ENCODE data around the gene DLGAP3. TPM values are rescaled to one million over a fixed set of nuclear protein-coding genes. Genes with fewer than 3 reads are reported as not detected.

The DLGAP3 gene
- total and polyA plus RNA-seq, 4 donors: 0.10 to 0.89 (median 0.22) TPM

GRCh38 chr1:34884961-34885360, 44.5 kb downstream of the DLGAP3 start:
- no peak overlapping the region for H3K27ac ChIP-seq (ENCODE audit: low read depth in 1 of 2, low read length in 1 of 2)
- H3K4me1 ChIP-seq (ENCODE audit: control insufficient read depth in 5 of 5, insufficient read depth in 5 of 5, low read length in 5 of 5): peaks cover 0 to 4% (median 0%) of the 10 kb centered on the region in 5 donors
- no peak for ATAC-seq (ENCODE audit: insufficient read depth, low FRiP score)
- H3K27me3 ChIP-seq (ENCODE audit: control insufficient read depth in 3 of 3, insufficient read depth in 3 of 3, low read length in 2 of 3): peaks cover 0 to 48% (median 22%) of the 10 kb centered on the region in 3 donors
- H3K9me3 ChIP-seq (ENCODE audit: control insufficient read depth in 4 of 4, insufficient read depth in 3 of 4, low read length in 3 of 4): peaks cover 0 to 4% (median 0%) of the 10 kb centered on the region in 4 donors
- no peaks in the 10 kb centered on the region for H3K36me3 ChIP-seq (ENCODE audit: control insufficient read depth in 4 of 4, insufficient read depth in 4 of 4, low read length in 4 of 4)
- DNase-seq: no peak
- no peak overlapping the region for H3K9ac ChIP-seq (ENCODE audit: insufficient read depth in 1 of 2, low read length in 2 of 2)
- no peak for TF ChIP-seq CTCF (IDR thresholded peaks at IDR 0.05; ENCODE audit: control extremely low read depth, extremely low read depth)
- H3K4me3 ChIP-seq: no peak overlapping the region
- WGBS, 2 donors: 21 to 23% methylated on average over 16 to 19 of the region's 19 CpGs

- Histone ChIP-seq H3K27me3 (ENCODE audit: control insufficient read depth in 3 of 3, insufficient read depth in 3 of 3, low read length in 2 of 3) (peaks cover 0 to 49% (median 20%) of the 10 kb centered on the region in 3 donors), H3K36me3 (ENCODE audit: control insufficient read depth in 4 of 4, insufficient read depth in 4 of 4, low read length in 4 of 4) (no peaks in the 10 kb centered on the region), H3K27ac (ENCODE audit: low read depth in 1 of 2, low read length in 1 of 2) (no peak overlapping the region), H3K4me1 (ENCODE audit: control insufficient read depth in 5 of 5, insufficient read depth in 5 of 5, low read length in 5 of 5) (peaks cover 0 to 4% (median 0%) of the 10 kb centered on the region in 5 donors), H3K9me3 (ENCODE audit: control insufficient read depth in 4 of 4, insufficient read depth in 3 of 4, low read length in 3 of 4) (peaks cover 0 to 4% (median 0%) of the 10 kb centered on the region in 4 donors), H3K4me3 (no peak overlapping the region), H3K9ac (ENCODE audit: insufficient read depth in 1 of 2, low read length in 2 of 2) (no peak overlapping the region)
- no peak for TF ChIP-seq CTCF (IDR thresholded peaks at IDR 0.05; ENCODE audit: control extremely low read depth, extremely low read depth)
- WGBS, 2 donors: 51 to 59% methylated on average over 3 of the region's 3 CpGs
- ATAC-seq (ENCODE audit: insufficient read depth, low FRiP score) (no peak), DNase-seq (no peak)
Observed at GRCh38 chr1:34884536-34884935, 44.9 kb downstream of the DLGAP3 start.

- H3K27me3 ChIP-seq (ENCODE audit: control insufficient read depth in 3 of 3, insufficient read depth in 3 of 3, low read length in 2 of 3): peaks cover 2 to 38% (median 9%) of the 10 kb centered on the region in 3 donors
- H3K9ac ChIP-seq (ENCODE audit: insufficient read depth in 1 of 2, low read length in 2 of 2): no peak overlapping the region
- no peaks in the 10 kb centered on the region for H3K36me3 ChIP-seq (ENCODE audit: control insufficient read depth in 4 of 4, insufficient read depth in 4 of 4, low read length in 4 of 4)
- H3K4me3 ChIP-seq: no peak overlapping the region
- WGBS, 2 donors: 69 to 76% methylated on average over 9 of the region's 9 CpGs
- TF ChIP-seq CTCF (IDR thresholded peaks at IDR 0.05; ENCODE audit: control extremely low read depth, extremely low read depth): no peak
- DNase-seq (no peak), ATAC-seq (ENCODE audit: insufficient read depth, low FRiP score) (no peak)
- H3K9me3 ChIP-seq (ENCODE audit: control insufficient read depth in 4 of 4, insufficient read depth in 3 of 4, low read length in 3 of 4): peaks cover 0 to 2% (median 0%) of the 10 kb centered on the region in 4 donors
- H3K4me1 ChIP-seq (ENCODE audit: control insufficient read depth in 5 of 5, insufficient read depth in 5 of 5, low read length in 5 of 5): no peaks in the 10 kb centered on the region
- no peak overlapping the region for H3K27ac ChIP-seq (ENCODE audit: low read depth in 1 of 2, low read length in 1 of 2)
Observed at GRCh38 chr1:34879230-34879629, 50.2 kb downstream of the DLGAP3 start.

- peaks cover 0 to 4% (median 0%) of the 10 kb centered on the region in 4 donors for H3K9me3 ChIP-seq (ENCODE audit: control insufficient read depth in 4 of 4, insufficient read depth in 3 of 4, low read length in 3 of 4)
- no peaks in the 10 kb centered on the region for H3K4me1 ChIP-seq (ENCODE audit: control insufficient read depth in 5 of 5, insufficient read depth in 5 of 5, low read length in 5 of 5)
- DNase-seq (no peak), ATAC-seq (ENCODE audit: insufficient read depth, low FRiP score) (no peak)
- H3K4me3 ChIP-seq: no peak overlapping the region
- H3K9ac ChIP-seq (ENCODE audit: insufficient read depth in 1 of 2, low read length in 2 of 2): no peak overlapping the region
- 85 to 87% methylated on average over 7 of the region's 7 CpGs for WGBS, 2 donors
- no peak for TF ChIP-seq CTCF (IDR thresholded peaks at IDR 0.05; ENCODE audit: control extremely low read depth, extremely low read depth)
- H3K27me3 ChIP-seq (ENCODE audit: control insufficient read depth in 3 of 3, insufficient read depth in 3 of 3, low read length in 2 of 3): peaks cover 2 to 31% (median 11%) of the 10 kb centered on the region in 3 donors
- H3K27ac ChIP-seq (ENCODE audit: low read depth in 1 of 2, low read length in 1 of 2): no peak overlapping the region
- H3K36me3 ChIP-seq (ENCODE audit: control insufficient read depth in 4 of 4, insufficient read depth in 4 of 4, low read length in 4 of 4): no peaks in the 10 kb centered on the region
Observed at GRCh38 chr1:34876406-34876805, 53.0 kb downstream of the DLGAP3 start.
